ENCODE measurements around the gene ACTG1.

DNA sequence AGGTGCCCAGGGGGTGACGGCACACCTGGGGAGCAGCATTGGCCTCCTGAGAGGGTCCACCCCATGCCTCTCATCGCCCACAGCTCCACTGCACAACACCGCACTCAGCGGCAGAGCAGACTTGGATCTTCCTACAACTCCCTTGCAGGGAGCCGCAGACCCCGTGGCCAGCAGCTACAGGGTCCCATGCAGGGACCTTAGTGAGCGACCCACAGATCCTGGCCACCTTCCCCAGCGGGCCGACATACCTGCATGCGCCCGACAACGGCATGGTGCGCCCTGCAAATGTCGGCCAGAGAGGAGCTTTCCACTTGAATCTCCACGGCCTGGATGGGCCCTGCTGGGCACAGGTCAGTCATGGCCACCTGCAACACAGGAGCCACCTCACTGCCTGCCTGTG is 31.2 kb upstream of the ACTG1 start:
- no peak for TF ChIP-seq GATA3 (IDR thresholded peaks at IDR 0.05; ENCODE audit: low read depth, low read length)
- no peak for TF ChIP-seq GATA2 (IDR thresholded peaks at IDR 0.05; ENCODE audit: low read depth, low read length)

Measured in SH-SY5Y (cell line).